GM18507 (cell line): Measurements from ENCODE around the gene CACNG5.

ENCODE experiments used
- DNase-seq: peaks from one replicate; pipeline ENCODE4 v3.0.0; 2011; ENCODE audit warnings: low read depth; ENCODE audit not compliant: insufficient read length; ENCODE audit errors: extremely low spot score
- FAIRE-seq: peaks from 2 replicates; lab custom pipeline; 2011; peaks lifted over from hg19 to GRCh38; lab: Jason Lieb, UNC

CACNG5 gene

GRCh38 chr17:66843627-66844026 is 8.7 kb downstream of the CACNG5 start:
- DNase-seq = no peak
- no peak for FAIRE-seq

GRCh38 chr17:66847704-66848103 is 12.8 kb downstream of the CACNG5 start:
- FAIRE-seq (no peak), DNase-seq (no peak)

GRCh38 chr17:66848496-66848895 is 13.6 kb downstream of the CACNG5 start:
- DNase-seq (no peak), FAIRE-seq (no peak)

GRCh38 chr17:66849032-66849655 is 14.2 kb downstream of the CACNG5 start:
- FAIRE-seq (no peak), DNase-seq (no peak)

GRCh38 chr17:66849851-66850580 is 15.1 kb downstream of the CACNG5 start:
- FAIRE-seq (no peak), DNase-seq (no peak)

GRCh38 chr17:66850692-66851091 is 15.8 kb downstream of the CACNG5 start:
- DNase-seq (no peak), FAIRE-seq (no peak)

GRCh38 chr17:66855204-66855603 is 20.3 kb downstream of the CACNG5 start:
- no peak for FAIRE-seq
- no peak for DNase-seq

GRCh38 chr17:66858226-66859083 is 23.5 kb downstream of the CACNG5 start:
- FAIRE-seq (no peak), DNase-seq (no peak)

- FAIRE-seq (no peak), DNase-seq (no peak)
Measured at GRCh38 chr17:66859353-66859752, 24.4 kb downstream of the CACNG5 start.

GRCh38 chr17:66860204-66860603 is 25.3 kb downstream of the CACNG5 start:
- no peak for DNase-seq
- FAIRE-seq = no peak

GRCh38 chr17:66863820-66864219 is 28.9 kb downstream of the CACNG5 start:
- FAIRE-seq (no peak), DNase-seq (no peak)

- no peak for DNase-seq
- FAIRE-seq = no peak
Measured at GRCh38 chr17:66865151-66865550, 30.2 kb downstream of the CACNG5 start.

- FAIRE-seq (no peak), DNase-seq (no peak)
Measured at GRCh38 chr17:66873962-66874361, 39.0 kb downstream of the CACNG5 start.

- FAIRE-seq (no peak), DNase-seq (no peak)
Measured at GRCh38 chr17:66884931-66885330, 50.0 kb downstream of the CACNG5 start.

GRCh38 chr17:66885417-66885816 is 50.5 kb downstream of the CACNG5 start:
- no peak for FAIRE-seq

GRCh38 chr17:66889480-66890230 is 54.7 kb downstream of the CACNG5 start:
- FAIRE-seq (no peak), DNase-seq (no peak)

More at GRCh38 chr17:66885417-66885816, 50.5 kb downstream of the CACNG5 start:
- DNase-seq = no peak

GRCh38 chr17:66892246-66892645 is 57.3 kb downstream of the CACNG5 start:
- FAIRE-seq (no peak), DNase-seq (no peak)

GRCh38 chr17:66893382-66893781 is 58.5 kb downstream of the CACNG5 start:
- DNase-seq (no peak), FAIRE-seq (no peak)

GRCh38 chr17:66893863-66894262 is 58.9 kb downstream of the CACNG5 start:
- no peak for FAIRE-seq
- no peak for DNase-seq

GRCh38 chr17:66897141-66897540 is 62.2 kb downstream of the CACNG5 start:
- no peak for DNase-seq
- no peak for FAIRE-seq
